WTC11 (cell line): ENCODE data around the gene IFNG. TPM values are rescaled to one million over a fixed set of nuclear protein-coding genes. Genes with fewer than 3 reads are reported as not detected.
"Not testable (repeated sequence)": the region's sequence is repeated elsewhere in the genome, so short reads cannot be mapped to it uniquely, and the experiment has no call there.

ENCODE experiments used
- ATAC-seq: fragments of 200-7000 bp; cut with Tn5 transposase; 2 replicates; pipeline ENCODE4 v1.10.0; 2021; ENCODE audit warnings: mild to moderate bottlenecking, moderate library complexity
- CTCF ChIA-PET: fragments of 300-600 bp; sonication (Branson Sonifier 250); formaldehyde crosslinking; loops from one replicate; lab custom pipeline; 2021; ENCODE audit warnings: antibody characterized with exemption; lab: Charles Lee
- POLR2A ChIA-PET: fragments of 350-600 bp; sonication (Branson Sonifier 250); formaldehyde crosslinking; loops from one replicate; lab custom pipeline; 2021; ENCODE audit warnings: antibody characterized with exemption; lab: Charles Lee
- DNase-seq: peaks from one replicate; pipeline ENCODE4 v3.0.0; 2021; ENCODE audit warnings: low spot score
- H3K27ac Mint-ChIP-seq: 2 replicates; pipeline ENCODE4 v1.8.0; 2021; ENCODE audit warnings: mixed read lengths
- H3K27me3 Mint-ChIP-seq: 2 replicates; pipeline ENCODE4 v1.8.0; 2021; ENCODE audit warnings: low read depth, mild to moderate bottlenecking, moderate library complexity, mixed read lengths
- H3K36me3 Mint-ChIP-seq: 2 replicates; pipeline ENCODE4 v1.8.0; 2021; ENCODE audit warnings: mixed read lengths
- H3K4me1 Mint-ChIP-seq: 2 replicates; pipeline ENCODE4 v1.8.0; 2022; ENCODE audit warnings: mixed read lengths
- H3K4me3 Mint-ChIP-seq: 2 replicates; pipeline ENCODE4 v1.8.0; 2021; ENCODE audit warnings: mild to moderate bottlenecking, moderate library complexity, mixed read lengths
- H3K9me3 Mint-ChIP-seq: 2 replicates; pipeline ENCODE4 v1.8.0; 2021; ENCODE audit warnings: mixed read lengths
- ARID4B ChIP-seq: sonication (generic); formaldehyde crosslinking; IDR thresholded peaks from 2 replicates; pipeline ENCODE4 v1.8.0; 2023; ENCODE audit warnings: missing genetic modification reagents, mild to moderate bottlenecking, borderline replicate concordance
- ETV6 ChIP-seq: sonication (generic); formaldehyde crosslinking; IDR thresholded peaks from 2 replicates; pipeline ENCODE4 v1.8.1; 2022; ENCODE audit warnings: mild to moderate bottlenecking, missing genetic modification reagents
- GABPB1 ChIP-seq: sonication (generic); formaldehyde crosslinking; IDR thresholded peaks from 2 replicates; pipeline ENCODE4 v1.8.1; 2023; ENCODE audit warnings: mild to moderate bottlenecking, missing genetic modification reagents
- IRF1 ChIP-seq: sonication (generic); formaldehyde crosslinking; IDR thresholded peaks from 2 replicates; pipeline ENCODE4 v1.8.0; 2023; ENCODE audit warnings: missing genetic modification reagents
- JAZF1 ChIP-seq: fragments of 250-450 bp; sonication (Bioruptor Pico); IDR thresholded peaks from 2 replicates; pipeline ENCODE4 v1.9.0; 2021; ENCODE audit warnings: moderate library complexity, mild to moderate bottlenecking, inconsistent platforms
- MAX ChIP-seq: sonication (generic); formaldehyde crosslinking; IDR thresholded peaks from 2 replicates; pipeline ENCODE4 v1.8.0; 2022; ENCODE audit warnings: mild to moderate bottlenecking, missing genetic modification reagents
- NR2C2 ChIP-seq: sonication (generic); formaldehyde crosslinking; IDR thresholded peaks from 2 replicates; pipeline ENCODE4 v1.8.0; 2022; ENCODE audit warnings: mild to moderate bottlenecking, missing genetic modification reagents
- OVOL2 ChIP-seq: fragments of 250-450 bp; sonication (Bioruptor Pico); IDR thresholded peaks from 2 replicates; pipeline ENCODE4 v1.9.0; 2021; ENCODE audit warnings: mild to moderate bottlenecking, borderline replicate concordance
- SP1 ChIP-seq: sonication (generic); formaldehyde crosslinking; conservative IDR thresholded peaks from 2 replicates; pipeline ENCODE4 v1.8.1; 2022; ENCODE audit warnings: missing genetic modification reagents
- TEAD4 ChIP-seq: sonication (generic); formaldehyde crosslinking; IDR thresholded peaks from 2 replicates; pipeline ENCODE4 v1.8.0; 2022; ENCODE audit warnings: mild to moderate bottlenecking, missing genetic modification reagents
- USF2 ChIP-seq: sonication (generic); formaldehyde crosslinking; IDR thresholded peaks from 2 replicates; pipeline ENCODE4 v1.8.1; 2023; ENCODE audit warnings: mild to moderate bottlenecking, missing genetic modification reagents, moderate library complexity
- ZBTB21 ChIP-seq: sonication (generic); formaldehyde crosslinking; IDR thresholded peaks from 2 replicates; pipeline ENCODE4 v1.8.1; 2023; ENCODE audit warnings: mild to moderate bottlenecking, missing genetic modification reagents, borderline replicate concordance
- ZNF121 ChIP-seq: sonication (generic); formaldehyde crosslinking; IDR thresholded peaks from 2 replicates; pipeline ENCODE4 v1.8.0; 2023; ENCODE audit warnings: missing genetic modification reagents
- ZNF317 ChIP-seq: sonication (generic); formaldehyde crosslinking; IDR thresholded peaks from 2 replicates; pipeline ENCODE4 v1.8.1; 2023; ENCODE audit warnings: low read depth, mild to moderate bottlenecking, moderate library complexity, missing genetic modification reagents, borderline replicate concordance
- ZNF396 ChIP-seq: fragments of 250-450 bp; sonication (Bioruptor Pico); IDR thresholded peaks from 2 replicates; pipeline ENCODE4 v1.8.0; 2021; ENCODE audit warnings: mild to moderate bottlenecking, moderate library complexity, borderline replicate concordance
- ZNF671 ChIP-seq: fragments of 250-450 bp; sonication (Bioruptor Pico); IDR thresholded peaks from 2 replicates; pipeline ENCODE4 v1.8.0; 2021; ENCODE audit warnings: mild to moderate bottlenecking
- total RNA-seq: library from RNA; stranded (reverse); gene quantifications from 3 replicates; pipeline ENCODE4 v1.2.3, GENCODE V29; 2021
- TF ChIP-seq, protein P1 (sequence below): sonication (generic); formaldehyde crosslinking; IDR thresholded peaks from 2 replicates; pipeline ENCODE4 v1.8.1; 2023; ENCODE audit warnings: mild to moderate bottlenecking, missing genetic modification reagents, moderate library complexity
- TF ChIP-seq, protein P2 (sequence below): sonication (generic); formaldehyde crosslinking; IDR thresholded peaks from 2 replicates; pipeline ENCODE4 v1.8.1; 2023; ENCODE audit warnings: mild to moderate bottlenecking, missing genetic modification reagents
- TF ChIP-seq, protein P3 (sequence below): fragments of 200-600 bp; IDR thresholded peaks from 2 replicates; pipeline ENCODE4 v1.8.0; 2022; ENCODE audit warnings: antibody characterized with exemption

IFNG gene
- total RNA-seq, 1 experiment from 2014 or later: 0.42 TPM

GRCh38 chr12:68175557-68176061 lies 16.1 kb upstream of the IFNG start:
- H3K27me3 Mint-ChIP-seq: no peaks in the 10 kb centered on the region
- DNase-seq (no peak), ATAC-seq (peak; percentile 20; the same call in 1 of the 2 replicates)
- no peak overlapping the region for H3K4me3 Mint-ChIP-seq
- TF ChIP-seq, protein P1, sequence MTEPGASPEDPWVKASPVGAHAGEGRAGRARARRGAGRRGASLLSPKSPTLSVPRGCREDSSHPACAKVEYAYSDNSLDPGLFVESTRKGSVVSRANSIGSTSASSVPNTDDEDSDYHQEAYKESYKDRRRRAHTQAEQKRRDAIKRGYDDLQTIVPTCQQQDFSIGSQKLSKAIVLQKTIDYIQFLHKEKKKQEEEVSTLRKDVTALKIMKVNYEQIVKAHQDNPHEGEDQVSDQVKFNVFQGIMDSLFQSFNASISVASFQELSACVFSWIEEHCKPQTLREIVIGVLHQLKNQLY: no peak
- TF ChIP-seq NR2C2 (CRISPR knock-in tag) (no peak), SP1 (CRISPR knock-in tag) (no peak), ETV6 (CRISPR knock-in tag) (no peak), MAX (CRISPR knock-in tag) (no peak)
- no peaks in the 10 kb centered on the region for H3K36me3 Mint-ChIP-seq
- H3K27ac Mint-ChIP-seq: no peak overlapping the region
- POLR2A ChIA-PET: no interaction called here
- H3K9me3 Mint-ChIP-seq: peaks cover 18% of the 10 kb centered on the region
- CTCF ChIA-PET: interaction anchor here (1.6 to 2.3 kb wide), 2 partner anchors 18 to 135 kb away, joined by 4 to 12 read pairs; no protein-coding TSS in a partner anchor
- H3K4me1 Mint-ChIP-seq: peaks cover 11% of the 10 kb centered on the region

- H3K4me3 Mint-ChIP-seq, H3K27me3 Mint-ChIP-seq, DNase-seq, H3K36me3 Mint-ChIP-seq, H3K27ac Mint-ChIP-seq, ATAC-seq, POLR2A ChIA-PET: not testable (repeated sequence)
- CTCF ChIA-PET: interaction anchor here (1.6 kb wide), 1 partner anchor 134 kb away, joined by 4 read pairs; no protein-coding TSS in a partner anchor
- Mint-ChIP-seq H3K9me3 (peaks cover 18% of the 10 kb centered on the region), H3K4me1 (peaks cover 11% of the 10 kb centered on the region)
These were observed 15.2 kb upstream of the IFNG start for GRCh38 chr12:68174761-68175160.

DNA sequence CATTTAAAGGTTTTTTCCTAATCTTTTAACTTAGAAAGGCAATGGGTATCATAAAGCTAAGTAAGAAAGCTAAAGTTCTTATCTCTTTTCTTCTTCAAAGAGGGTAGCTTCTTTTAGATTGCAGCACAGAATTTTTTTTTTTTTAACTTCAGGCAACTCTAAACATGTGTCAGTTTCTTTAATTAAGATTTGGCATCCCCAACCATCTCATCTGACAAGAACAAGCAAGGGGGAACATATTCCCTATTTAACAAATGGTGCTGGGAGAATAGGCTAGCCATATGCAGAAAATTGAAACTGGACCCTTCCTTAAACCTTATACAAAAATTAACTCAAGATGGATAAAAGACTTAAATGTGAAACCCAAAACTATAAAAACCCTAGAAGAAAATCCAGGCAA lies 14.3 kb upstream of the IFNG start:
- Mint-ChIP-seq H3K9me3 (peaks cover 16% of the 10 kb centered on the region), H3K27ac (no peak overlapping the region), H3K27me3 (no peaks in the 10 kb centered on the region), H3K4me1 (peaks cover 8% of the 10 kb centered on the region), H3K36me3 (no peaks in the 10 kb centered on the region), H3K4me3 (no peak overlapping the region)
- ChIA-PET CTCF (interaction anchor here (1.5 kb wide), 1 partner anchor 15 kb away, joined by 3 read pairs; no protein-coding TSS in a partner anchor), POLR2A (no interaction called here)
- ATAC-seq: no peak
- DNase-seq: no peak
- TF ChIP-seq ZBTB21 (CRISPR knock-in tag) (no peak), ZNF317 (CRISPR knock-in tag) (no peak), TEAD4 (no peak), IRF1 (CRISPR knock-in tag) (no peak), ZNF396 (CRISPR knock-in tag) (no peak), ETV6 (CRISPR knock-in tag) (no peak), JAZF1 (CRISPR knock-in tag) (no peak), ZNF671 (no peak), OVOL2 (CRISPR knock-in tag) (no peak), ZNF121 (CRISPR knock-in tag) (no peak), ARID4B (CRISPR knock-in tag) (no peak), USF2 (CRISPR knock-in tag) (no peak), GABPB1 (CRISPR knock-in tag) (no peak), SP1 (CRISPR knock-in tag) (no peak)
- TF ChIP-seq, protein P2, sequence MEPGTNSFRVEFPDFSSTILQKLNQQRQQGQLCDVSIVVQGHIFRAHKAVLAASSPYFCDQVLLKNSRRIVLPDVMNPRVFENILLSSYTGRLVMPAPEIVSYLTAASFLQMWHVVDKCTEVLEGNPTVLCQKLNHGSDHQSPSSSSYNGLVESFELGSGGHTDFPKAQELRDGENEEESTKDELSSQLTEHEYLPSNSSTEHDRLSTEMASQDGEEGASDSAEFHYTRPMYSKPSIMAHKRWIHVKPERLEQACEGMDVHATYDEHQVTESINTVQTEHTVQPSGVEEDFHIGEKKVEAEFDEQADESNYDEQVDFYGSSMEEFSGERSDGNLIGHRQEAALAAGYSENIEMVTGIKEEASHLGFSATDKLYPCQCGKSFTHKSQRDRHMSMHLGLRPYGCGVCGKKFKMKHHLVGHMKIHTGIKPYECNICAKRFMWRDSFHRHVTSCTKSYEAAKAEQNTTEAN (CRISPR knock-in tag): no peak
- TF ChIP-seq, protein P3, sequence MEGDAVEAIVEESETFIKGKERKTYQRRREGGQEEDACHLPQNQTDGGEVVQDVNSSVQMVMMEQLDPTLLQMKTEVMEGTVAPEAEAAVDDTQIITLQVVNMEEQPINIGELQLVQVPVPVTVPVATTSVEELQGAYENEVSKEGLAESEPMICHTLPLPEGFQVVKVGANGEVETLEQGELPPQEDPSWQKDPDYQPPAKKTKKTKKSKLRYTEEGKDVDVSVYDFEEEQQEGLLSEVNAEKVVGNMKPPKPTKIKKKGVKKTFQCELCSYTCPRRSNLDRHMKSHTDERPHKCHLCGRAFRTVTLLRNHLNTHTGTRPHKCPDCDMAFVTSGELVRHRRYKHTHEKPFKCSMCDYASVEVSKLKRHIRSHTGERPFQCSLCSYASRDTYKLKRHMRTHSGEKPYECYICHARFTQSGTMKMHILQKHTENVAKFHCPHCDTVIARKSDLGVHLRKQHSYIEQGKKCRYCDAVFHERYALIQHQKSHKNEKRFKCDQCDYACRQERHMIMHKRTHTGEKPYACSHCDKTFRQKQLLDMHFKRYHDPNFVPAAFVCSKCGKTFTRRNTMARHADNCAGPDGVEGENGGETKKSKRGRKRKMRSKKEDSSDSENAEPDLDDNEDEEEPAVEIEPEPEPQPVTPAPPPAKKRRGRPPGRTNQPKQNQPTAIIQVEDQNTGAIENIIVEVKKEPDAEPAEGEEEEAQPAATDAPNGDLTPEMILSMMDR: no peak
